Measurements from ENCODE around the gene PRSS27. TPM values are rescaled to one million over a fixed set of nuclear protein-coding genes. Genes with fewer than 3 reads are reported as not detected.
A peak's percentile ranks its signal among the peaks of the same experiment; 100 is the strongest.

PRSS27 gene
- total RNA-seq (2014; rRNA removed; shearing (Covaris generic)): 2.0 and 3.1 TPM in 2 replicates

- Histone ChIP-seq H3K36me3 (replicated peaks; ENCODE audit: control insufficient read depth, insufficient read depth, low read length) (no peaks in the 10 kb centered on the region), H3K27me3 (ENCODE audit: control insufficient read depth, insufficient read depth, low read length) (peaks cover 2% of the 10 kb centered on the region; the same call in 1 of the 2 replicates), H3K4me3 (ENCODE audit: insufficient read depth, low read depth, low read length) (peak within 1 kb of the TSS; percentile 59)
- no peak for DNase-seq
Observed at GRCh38 chr16:2720064-2720457, at the start of gene PRSS27. TSS of gene PRSS27 (minus strand) at chr16:2720224. CDS start at chr16:2720160, 64 bp downstream.

- Histone ChIP-seq H3K36me3 (replicated peaks; ENCODE audit: control insufficient read depth, insufficient read depth, low read length) (peaks cover 64% of the 10 kb centered on the region), H3K4me3 (ENCODE audit: insufficient read depth, low read depth, low read length) (no peak overlapping the region)
Observed at GRCh38 chr16:2769675-2770056, 49.6 kb upstream of the PRSS27 start.

GRCh38 chr16:2769100-2769529 is 49.1 kb upstream of the PRSS27 start:
- peak; percentile 56 for DNase-seq
- no peak overlapping the region for H3K4me3 ChIP-seq (ENCODE audit: insufficient read depth, low read depth, low read length)
- peaks cover 66% of the 10 kb centered on the region for H3K36me3 ChIP-seq (replicated peaks; ENCODE audit: control insufficient read depth, insufficient read depth, low read length)
- no peaks in the 10 kb centered on the region for H3K27me3 ChIP-seq (ENCODE audit: control insufficient read depth, insufficient read depth, low read length)

More at GRCh38 chr16:2769675-2770056, 49.6 kb upstream of the PRSS27 start:
- H3K27me3 ChIP-seq (ENCODE audit: control insufficient read depth, insufficient read depth, low read length): no peaks in the 10 kb centered on the region
- no peak for DNase-seq

- Histone ChIP-seq H3K4me3 (ENCODE audit: insufficient read depth, low read depth, low read length) (no peak overlapping the region), H3K27me3 (ENCODE audit: control insufficient read depth, insufficient read depth, low read length) (no peaks in the 10 kb centered on the region), H3K36me3 (replicated peaks; ENCODE audit: control insufficient read depth, insufficient read depth, low read length) (peaks cover 69% of the 10 kb centered on the region)
- peak; percentile 59 for DNase-seq
Observed at GRCh38 chr16:2768403-2769089, 48.5 kb upstream of the PRSS27 start.

GRCh38 chr16:2767891-2768290 is 47.9 kb upstream of the PRSS27 start:
- no peak for DNase-seq
- no peaks in the 10 kb centered on the region for H3K27me3 ChIP-seq (ENCODE audit: control insufficient read depth, insufficient read depth, low read length)
- no peak overlapping the region for H3K4me3 ChIP-seq (ENCODE audit: insufficient read depth, low read depth, low read length)
- H3K36me3 ChIP-seq (replicated peaks; ENCODE audit: control insufficient read depth, insufficient read depth, low read length): peaks cover 73% of the 10 kb centered on the region

GRCh38 chr16:2767140-2767731 is 47.2 kb upstream of the PRSS27 start:
- Histone ChIP-seq H3K36me3 (replicated peaks; ENCODE audit: control insufficient read depth, insufficient read depth, low read length) (peaks cover 80% of the 10 kb centered on the region), H3K27me3 (ENCODE audit: control insufficient read depth, insufficient read depth, low read length) (no peaks in the 10 kb centered on the region), H3K4me3 (ENCODE audit: insufficient read depth, low read depth, low read length) (no peak overlapping the region)
- DNase-seq: no peak

GRCh38 chr16:2766430-2767139 is 46.6 kb upstream of the PRSS27 start:
- DNase-seq: no peak
- Histone ChIP-seq H3K36me3 (replicated peaks; ENCODE audit: control insufficient read depth, insufficient read depth, low read length) (peaks cover 85% of the 10 kb centered on the region), H3K4me3 (ENCODE audit: insufficient read depth, low read depth, low read length) (no peak overlapping the region), H3K27me3 (ENCODE audit: control insufficient read depth, insufficient read depth, low read length) (no peaks in the 10 kb centered on the region)

GRCh38 chr16:2765462-2766404 is 45.7 kb upstream of the PRSS27 start:
- H3K36me3 ChIP-seq (replicated peaks; ENCODE audit: control insufficient read depth, insufficient read depth, low read length): peaks cover 88% of the 10 kb centered on the region
- no peak for DNase-seq
- no peaks in the 10 kb centered on the region for H3K27me3 ChIP-seq (ENCODE audit: control insufficient read depth, insufficient read depth, low read length)
- no peak overlapping the region for H3K4me3 ChIP-seq (ENCODE audit: insufficient read depth, low read depth, low read length)

- Histone ChIP-seq H3K36me3 (replicated peaks; ENCODE audit: control insufficient read depth, insufficient read depth, low read length) (peaks cover 89% of the 10 kb centered on the region), H3K4me3 (ENCODE audit: insufficient read depth, low read depth, low read length) (no peak overlapping the region)
Observed at GRCh38 chr16:2764718-2765117, 44.7 kb upstream of the PRSS27 start.

GRCh38 chr16:2763173-2763572 is 43.1 kb upstream of the PRSS27 start:
- no peak for DNase-seq
- Histone ChIP-seq H3K4me3 (ENCODE audit: insufficient read depth, low read depth, low read length) (no peak overlapping the region), H3K27me3 (ENCODE audit: control insufficient read depth, insufficient read depth, low read length) (no peaks in the 10 kb centered on the region), H3K36me3 (replicated peaks; ENCODE audit: control insufficient read depth, insufficient read depth, low read length) (peaks cover 90% of the 10 kb centered on the region)

More at GRCh38 chr16:2764718-2765117, 44.7 kb upstream of the PRSS27 start:
- DNase-seq: no peak
- H3K27me3 ChIP-seq (ENCODE audit: control insufficient read depth, insufficient read depth, low read length): no peaks in the 10 kb centered on the region

- Histone ChIP-seq H3K4me3 (ENCODE audit: insufficient read depth, low read depth, low read length) (no peak overlapping the region), H3K27me3 (ENCODE audit: control insufficient read depth, insufficient read depth, low read length) (no peaks in the 10 kb centered on the region), H3K36me3 (replicated peaks; ENCODE audit: control insufficient read depth, insufficient read depth, low read length) (peaks cover 90% of the 10 kb centered on the region)
- no peak for DNase-seq
Observed at GRCh38 chr16:2762711-2763110, 42.7 kb upstream of the PRSS27 start.

GRCh38 chr16:2761886-2762583 is 42.0 kb upstream of the PRSS27 start:
- Histone ChIP-seq H3K36me3 (replicated peaks; ENCODE audit: control insufficient read depth, insufficient read depth, low read length) (peaks cover 90% of the 10 kb centered on the region), H3K4me3 (ENCODE audit: insufficient read depth, low read depth, low read length) (no peak overlapping the region), H3K27me3 (ENCODE audit: control insufficient read depth, insufficient read depth, low read length) (no peaks in the 10 kb centered on the region)
- DNase-seq: no peak

GRCh38 chr16:2761472-2761871 is 41.4 kb upstream of the PRSS27 start:
- no peak overlapping the region for H3K4me3 ChIP-seq (ENCODE audit: insufficient read depth, low read depth, low read length)
- no peaks in the 10 kb centered on the region for H3K27me3 ChIP-seq (ENCODE audit: control insufficient read depth, insufficient read depth, low read length)
- DNase-seq: no peak
- peaks cover 87% of the 10 kb centered on the region for H3K36me3 ChIP-seq (replicated peaks; ENCODE audit: control insufficient read depth, insufficient read depth, low read length)

All from H7 (cell line).